Measurements from ENCODE around the gene PPP1R14D.
A peak's percentile ranks its signal among the peaks of the same experiment; 100 is the strongest.

Gene PPP1R14D

DNA sequence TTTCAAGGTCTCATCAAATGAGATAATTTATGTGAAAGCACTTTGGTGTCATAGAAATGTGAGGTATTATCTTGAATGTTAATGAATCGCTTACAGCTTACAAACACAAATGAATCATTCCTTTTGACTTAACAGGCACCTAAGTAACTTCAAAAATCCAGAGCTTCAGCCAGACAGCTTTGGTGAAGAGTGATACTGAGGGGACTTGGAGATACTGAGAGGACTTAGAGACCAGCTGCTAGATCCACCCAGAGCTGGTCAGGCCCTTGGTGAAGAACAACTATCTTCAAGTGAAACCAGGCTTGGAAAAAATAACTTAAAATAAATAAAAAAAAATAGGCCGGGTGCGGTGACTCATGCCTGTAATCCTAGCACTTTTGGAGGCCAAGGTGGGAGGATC is 37.8 kb downstream of the PPP1R14D start:
- Histone ChIP-seq H3K36me3 (ENCODE audit: insufficient read depth, low read depth, low read length) (no peaks in the 10 kb centered on the region), H3K4me3 (ENCODE audit: low read length) (no peak overlapping the region), H3K9me3 (ENCODE audit: insufficient read depth, low read depth, low read length) (no peaks in the 10 kb centered on the region), H3K4me1 (ENCODE audit: insufficient read depth, low read length) (peaks cover 19% of the 10 kb centered on the region), H3K27ac (ENCODE audit: low read length) (no peak overlapping the region), H3K27me3 (ENCODE audit: insufficient read depth, low read length) (no peaks in the 10 kb centered on the region), H3K9ac (ENCODE audit: low read depth, low read length) (no peak overlapping the region)

DNA sequence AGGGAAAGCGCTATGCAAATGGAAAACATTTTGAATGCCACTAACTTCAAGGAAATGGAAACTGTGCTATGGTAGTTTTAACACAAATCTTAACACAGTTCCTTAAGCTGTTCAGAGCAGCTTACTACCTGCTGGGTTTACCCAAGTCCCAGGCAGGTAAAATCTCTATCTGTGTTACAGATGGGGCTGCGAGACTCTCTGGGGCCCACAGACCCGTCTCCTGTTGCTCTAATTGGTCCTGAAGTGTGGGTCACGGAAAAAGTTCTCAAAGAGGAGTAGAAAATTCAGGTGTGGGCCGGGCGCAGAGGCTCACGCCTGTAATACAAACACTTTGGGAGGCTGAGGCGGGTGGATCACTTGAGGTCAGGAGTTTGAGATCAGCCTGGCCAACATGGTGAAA is 38.5 kb downstream of the PPP1R14D start:
- Histone ChIP-seq H3K4me3 (ENCODE audit: low read length) (no peak overlapping the region), H3K9me3 (ENCODE audit: insufficient read depth, low read depth, low read length) (no peaks in the 10 kb centered on the region), H3K9ac (ENCODE audit: low read depth, low read length) (no peak overlapping the region), H3K27ac (ENCODE audit: low read length) (no peak overlapping the region), H3K27me3 (ENCODE audit: insufficient read depth, low read length) (no peaks in the 10 kb centered on the region), H3K4me1 (ENCODE audit: insufficient read depth, low read length) (peaks cover 24% of the 10 kb centered on the region), H3K36me3 (ENCODE audit: insufficient read depth, low read depth, low read length) (no peaks in the 10 kb centered on the region)

- H3K36me3 ChIP-seq (ENCODE audit: insufficient read depth, low read depth, low read length) = no peaks in the 10 kb centered on the region
- no peak overlapping the region for H3K27ac ChIP-seq (ENCODE audit: low read length)
- no peak overlapping the region for H3K4me3 ChIP-seq (ENCODE audit: low read length)
- no peaks in the 10 kb centered on the region for H3K27me3 ChIP-seq (ENCODE audit: insufficient read depth, low read length)
- no peak overlapping the region for H3K9ac ChIP-seq (ENCODE audit: low read depth, low read length)
- peaks cover 24% of the 10 kb centered on the region for H3K4me1 ChIP-seq (ENCODE audit: insufficient read depth, low read length)
- H3K9me3 ChIP-seq (ENCODE audit: insufficient read depth, low read depth, low read length) = no peaks in the 10 kb centered on the region
Observed at GRCh38 chr15:40789119-40789518, 39.4 kb downstream of the PPP1R14D start.

- Histone ChIP-seq H3K9ac (ENCODE audit: low read depth, low read length) (no peak overlapping the region), H3K27me3 (ENCODE audit: insufficient read depth, low read length) (no peaks in the 10 kb centered on the region), H3K36me3 (ENCODE audit: insufficient read depth, low read depth, low read length) (no peaks in the 10 kb centered on the region), H3K27ac (ENCODE audit: low read length) (no peak overlapping the region), H3K4me1 (ENCODE audit: insufficient read depth, low read length) (peaks cover 24% of the 10 kb centered on the region), H3K9me3 (ENCODE audit: insufficient read depth, low read depth, low read length) (no peaks in the 10 kb centered on the region), H3K4me3 (ENCODE audit: low read length) (peak overlapping the region; percentile 23; the same call in 1 of the 2 replicates)
Observed at GRCh38 chr15:40787991-40788390, 40.5 kb downstream of the PPP1R14D start.

- Histone ChIP-seq H3K4me1 (ENCODE audit: insufficient read depth, low read length) (peaks cover 24% of the 10 kb centered on the region), H3K9ac (ENCODE audit: low read depth, low read length) (peak overlapping the region; percentile 7; the same call in 1 of the 2 replicates), H3K9me3 (ENCODE audit: insufficient read depth, low read depth, low read length) (no peaks in the 10 kb centered on the region), H3K4me3 (ENCODE audit: low read length) (peak overlapping the region; percentile 23), H3K27ac (ENCODE audit: low read length) (no peak overlapping the region), H3K36me3 (ENCODE audit: insufficient read depth, low read depth, low read length) (no peaks in the 10 kb centered on the region), H3K27me3 (ENCODE audit: insufficient read depth, low read length) (no peaks in the 10 kb centered on the region)
Observed at GRCh38 chr15:40787344-40787841, 41.1 kb downstream of the PPP1R14D start.

DNA sequence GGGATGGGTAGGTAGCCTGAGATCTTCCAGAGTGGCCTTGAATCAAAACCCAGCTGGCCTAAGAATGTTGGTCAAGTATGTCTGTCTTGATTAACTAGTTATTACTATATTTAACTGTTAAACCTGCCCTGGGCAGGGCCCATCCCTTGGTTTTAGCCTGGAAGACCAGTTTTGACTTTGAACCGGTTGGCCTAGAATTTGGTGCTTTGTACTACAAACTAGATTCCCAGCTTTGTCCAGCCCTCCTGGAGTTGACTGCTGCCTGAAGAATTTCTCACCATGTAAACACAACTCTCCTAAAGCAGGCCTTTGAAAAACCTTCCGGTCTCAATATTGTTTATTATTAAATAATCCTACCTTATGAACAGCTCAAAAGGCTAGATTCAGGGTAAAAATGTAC is 42.7 kb downstream of the PPP1R14D start:
- H3K36me3 ChIP-seq (ENCODE audit: insufficient read depth, low read depth, low read length) = no peaks in the 10 kb centered on the region
- no peak overlapping the region for H3K9ac ChIP-seq (ENCODE audit: low read depth, low read length)
- H3K9me3 ChIP-seq (ENCODE audit: insufficient read depth, low read depth, low read length) = no peaks in the 10 kb centered on the region
- H3K27me3 ChIP-seq (ENCODE audit: insufficient read depth, low read length) = no peaks in the 10 kb centered on the region
- no peak overlapping the region for H3K4me3 ChIP-seq (ENCODE audit: low read length)
- no peak overlapping the region for H3K27ac ChIP-seq (ENCODE audit: low read length)
- peaks cover 24% of the 10 kb centered on the region for H3K4me1 ChIP-seq (ENCODE audit: insufficient read depth, low read length)

DNA sequence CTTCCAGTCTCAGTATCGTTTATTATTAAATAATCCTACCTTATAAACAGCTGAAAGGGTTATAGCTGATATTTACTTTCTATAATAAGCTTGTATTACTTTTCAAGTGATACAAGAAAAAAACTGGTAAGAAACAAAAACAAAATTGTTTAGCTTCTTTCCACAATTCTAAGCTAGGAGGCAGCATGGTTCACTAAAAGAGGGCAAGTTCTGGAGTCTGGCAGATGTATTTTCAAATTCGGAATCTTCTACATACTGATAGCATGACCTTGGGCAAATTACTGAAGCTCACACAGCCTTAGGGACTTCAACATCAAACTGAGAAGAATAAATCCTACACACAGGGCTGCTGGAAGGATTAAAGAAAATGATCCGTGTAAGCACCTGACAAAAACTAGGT is 43.3 kb downstream of the PPP1R14D start:
- H3K27me3 ChIP-seq (ENCODE audit: insufficient read depth, low read length) = no peaks in the 10 kb centered on the region
- H3K4me1 ChIP-seq (ENCODE audit: insufficient read depth, low read length) = peaks cover 24% of the 10 kb centered on the region
- no peak overlapping the region for H3K4me3 ChIP-seq (ENCODE audit: low read length)
- H3K9me3 ChIP-seq (ENCODE audit: insufficient read depth, low read depth, low read length) = no peaks in the 10 kb centered on the region
- no peak overlapping the region for H3K27ac ChIP-seq (ENCODE audit: low read length)
- no peaks in the 10 kb centered on the region for H3K36me3 ChIP-seq (ENCODE audit: insufficient read depth, low read depth, low read length)
- no peak overlapping the region for H3K9ac ChIP-seq (ENCODE audit: low read depth, low read length)

DNA sequence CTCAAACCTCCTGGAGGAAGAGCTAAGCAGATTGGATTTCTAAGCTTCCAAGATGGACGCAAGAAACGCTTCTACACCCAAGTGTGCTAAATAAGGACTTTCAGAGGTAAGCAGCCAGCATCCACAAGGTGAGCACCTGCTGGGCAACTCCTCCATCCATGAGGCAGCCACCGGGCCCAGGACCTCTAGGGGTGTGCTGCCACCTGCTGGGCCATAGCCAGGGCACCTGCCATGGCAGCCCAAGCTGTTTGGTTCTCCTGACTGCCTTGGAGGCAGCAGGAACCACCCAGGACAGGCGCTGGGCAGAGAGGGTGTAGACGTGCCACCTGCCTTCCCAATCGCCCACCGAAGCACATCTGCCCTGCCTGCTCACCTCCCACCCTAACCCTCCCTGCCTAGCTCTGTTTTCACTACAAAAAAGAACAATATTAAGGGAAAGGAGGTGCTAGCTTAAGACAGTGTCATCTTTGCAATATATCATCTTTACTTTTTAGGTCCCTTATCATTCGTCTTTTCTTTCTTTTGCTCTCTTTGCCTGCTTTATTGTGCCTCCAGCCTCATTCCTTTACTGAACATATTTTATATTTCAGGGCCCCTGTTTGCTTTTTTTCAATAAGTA is 45.8 kb downstream of the PPP1R14D start:
- peaks cover 19% of the 10 kb centered on the region for H3K4me1 ChIP-seq (ENCODE audit: insufficient read depth, low read length)
- H3K4me3 ChIP-seq (ENCODE audit: low read length) = no peak overlapping the region

DNA sequence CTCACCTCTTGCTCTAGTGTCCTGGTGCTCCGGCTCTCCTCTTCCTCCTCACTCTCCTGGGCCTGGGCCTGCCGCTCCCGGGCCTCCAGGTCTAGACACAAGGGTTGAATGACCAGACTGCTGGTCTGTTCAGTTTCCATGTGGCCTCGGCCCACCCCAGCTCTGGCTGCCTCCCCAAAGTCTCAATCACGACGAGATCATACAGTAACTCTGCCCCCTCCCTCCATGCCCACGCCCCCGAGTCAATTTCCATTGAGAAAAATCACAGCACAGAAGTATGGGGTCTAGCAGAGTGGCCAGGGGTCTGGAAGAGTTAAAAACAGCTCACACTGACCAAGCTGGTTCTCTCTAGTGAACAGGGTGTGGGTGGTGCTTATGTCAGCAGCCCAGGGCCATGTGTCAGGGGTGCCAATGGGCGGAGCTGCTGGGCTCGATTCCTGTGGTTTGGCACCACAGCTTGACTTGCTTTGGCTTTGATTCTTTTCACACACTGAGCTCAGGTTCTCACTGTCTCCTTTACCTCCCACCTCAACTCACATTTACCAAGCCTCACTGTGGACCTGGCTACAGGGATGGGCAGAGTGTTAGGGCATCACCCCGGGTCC is 51.9 kb downstream of the PPP1R14D start:
- H3K36me3 ChIP-seq (ENCODE audit: insufficient read depth, low read depth, low read length) = peaks cover 53% of the 10 kb centered on the region
- no peaks in the 10 kb centered on the region for H3K27me3 ChIP-seq (ENCODE audit: insufficient read depth, low read length)
- no peaks in the 10 kb centered on the region for H3K9me3 ChIP-seq (ENCODE audit: insufficient read depth, low read depth, low read length)
- no peak overlapping the region for H3K9ac ChIP-seq (ENCODE audit: low read depth, low read length)
- no peak overlapping the region for H3K27ac ChIP-seq (ENCODE audit: low read length)
- no peaks in the 10 kb centered on the region for H3K4me1 ChIP-seq (ENCODE audit: insufficient read depth, low read length)
- H3K4me3 ChIP-seq (ENCODE audit: low read length) = no peak overlapping the region

More for the DNA sequence above, 45.8 kb downstream of the PPP1R14D start:
- no peak overlapping the region for H3K9ac ChIP-seq (ENCODE audit: low read depth, low read length)
- no peaks in the 10 kb centered on the region for H3K9me3 ChIP-seq (ENCODE audit: insufficient read depth, low read depth, low read length)
- peaks cover 13% of the 10 kb centered on the region for H3K36me3 ChIP-seq (ENCODE audit: insufficient read depth, low read depth, low read length)
- no peaks in the 10 kb centered on the region for H3K27me3 ChIP-seq (ENCODE audit: insufficient read depth, low read length)
- no peak overlapping the region for H3K27ac ChIP-seq (ENCODE audit: low read length)

GRCh38 chr15:40775740-40776536 is 52.6 kb downstream of the PPP1R14D start:
- Histone ChIP-seq H3K9ac (ENCODE audit: low read depth, low read length) (no peak overlapping the region), H3K27ac (ENCODE audit: low read length) (no peak overlapping the region), H3K4me1 (ENCODE audit: insufficient read depth, low read length) (no peaks in the 10 kb centered on the region), H3K4me3 (ENCODE audit: low read length) (no peak overlapping the region), H3K36me3 (ENCODE audit: insufficient read depth, low read depth, low read length) (peaks cover 53% of the 10 kb centered on the region), H3K27me3 (ENCODE audit: insufficient read depth, low read length) (no peaks in the 10 kb centered on the region), H3K9me3 (ENCODE audit: insufficient read depth, low read depth, low read length) (no peaks in the 10 kb centered on the region)

GRCh38 chr15:40775007-40775406 is 53.5 kb downstream of the PPP1R14D start:
- Histone ChIP-seq H3K27ac (ENCODE audit: low read length) (no peak overlapping the region), H3K36me3 (ENCODE audit: insufficient read depth, low read depth, low read length) (peaks cover 53% of the 10 kb centered on the region), H3K27me3 (ENCODE audit: insufficient read depth, low read length) (no peaks in the 10 kb centered on the region), H3K4me3 (ENCODE audit: low read length) (no peak overlapping the region), H3K4me1 (ENCODE audit: insufficient read depth, low read length) (no peaks in the 10 kb centered on the region), H3K9ac (ENCODE audit: low read depth, low read length) (no peak overlapping the region), H3K9me3 (ENCODE audit: insufficient read depth, low read depth, low read length) (no peaks in the 10 kb centered on the region)

GRCh38 chr15:40773902-40774301 is 54.6 kb downstream of the PPP1R14D start:
- H3K4me3 ChIP-seq (ENCODE audit: low read length) = no peak overlapping the region
- no peaks in the 10 kb centered on the region for H3K27me3 ChIP-seq (ENCODE audit: insufficient read depth, low read length)
- no peak overlapping the region for H3K9ac ChIP-seq (ENCODE audit: low read depth, low read length)
- H3K36me3 ChIP-seq (ENCODE audit: insufficient read depth, low read depth, low read length) = peaks cover 48% of the 10 kb centered on the region
- H3K27ac ChIP-seq (ENCODE audit: low read length) = no peak overlapping the region
- H3K9me3 ChIP-seq (ENCODE audit: insufficient read depth, low read depth, low read length) = no peaks in the 10 kb centered on the region
- no peaks in the 10 kb centered on the region for H3K4me1 ChIP-seq (ENCODE audit: insufficient read depth, low read length)
